H9 (cell line): Measurements from ENCODE around the gene LIN9. TPM values are rescaled to one million over a fixed set of nuclear protein-coding genes. Genes with fewer than 3 reads are reported as not detected.

ENCODE experiments used
- DNase-seq: peaks from one replicate; pipeline ENCODE4 v3.0.0-alpha.2; 2017
- H2AFZ ChIP-seq: one replicate; pipeline ENCODE4 v1.6.1; 2013; ENCODE audit warnings: mild to moderate bottlenecking, low read length, control low read depth, moderate library complexity
- H2AK5ac ChIP-seq: 2 replicates; pipeline ENCODE4 v1.6.1; 2013; ENCODE audit warnings: low read length, control low read depth, mixed read lengths; ENCODE audit not compliant: insufficient read length
- H2BK120ac ChIP-seq: one replicate; pipeline ENCODE4 v1.6.1; 2013; ENCODE audit warnings: low read depth, mild to moderate bottlenecking, low read length, control low read depth, inconsistent platforms; ENCODE audit not compliant: poor library complexity, severe bottlenecking
- H2BK12ac ChIP-seq: 2 replicates; pipeline ENCODE4 v1.6.1; 2013; ENCODE audit warnings: low read length, control low read depth, mixed read lengths, low read depth; ENCODE audit not compliant: insufficient read length
- H2BK15ac ChIP-seq: 2 replicates; pipeline ENCODE4 v1.6.1; 2013; ENCODE audit warnings: low read depth, low read length, control low read depth
- H2BK20ac ChIP-seq: one replicate; pipeline ENCODE4 v1.6.1; 2013; ENCODE audit warnings: low read depth, mild to moderate bottlenecking, low read length, control low read depth, inconsistent platforms; ENCODE audit not compliant: poor library complexity, severe bottlenecking
- H2BK5ac ChIP-seq: 2 replicates; pipeline ENCODE4 v1.6.1; 2013; ENCODE audit warnings: low read length, control low read depth, mixed read lengths; ENCODE audit not compliant: insufficient read length
- H3K14ac ChIP-seq: 2 replicates; pipeline ENCODE4 v1.6.1; 2013; ENCODE audit warnings: low read length, control low read depth; ENCODE audit not compliant: insufficient read depth
- H3K18ac ChIP-seq: 2 replicates; pipeline ENCODE4 v1.6.1; 2013; ENCODE audit warnings: low read depth, mild to moderate bottlenecking, mixed read lengths, low read length, control low read depth; ENCODE audit not compliant: insufficient read length
- H3K23ac ChIP-seq: 2 replicates; pipeline ENCODE4 v1.6.1; 2013; ENCODE audit warnings: low read length, control low read depth, mixed read lengths, low read depth; ENCODE audit not compliant: insufficient read length
- H3K23me2 ChIP-seq: 2 replicates; pipeline ENCODE4 v1.6.1; 2013; ENCODE audit warnings: low read depth, mild to moderate bottlenecking, mixed read lengths, low read length, control low read depth; ENCODE audit not compliant: insufficient read length, poor library complexity, severe bottlenecking
- H3K27ac ChIP-seq: 2 replicates; pipeline ENCODE4 v1.5.1; 2013; ENCODE audit warnings: low read length, control low read depth, mixed read lengths, low read depth; ENCODE audit not compliant: insufficient read length
- H3K27me3 ChIP-seq: 2 replicates; pipeline ENCODE4 v1.6.1; 2013; ENCODE audit warnings: low read length, control low read depth, inconsistent platforms; ENCODE audit not compliant: insufficient read depth
- H3K4ac ChIP-seq: 2 replicates; pipeline ENCODE4 v1.6.1; 2013; ENCODE audit warnings: low read depth, mild to moderate bottlenecking, control low read depth, inconsistent platforms, low read length, moderate library complexity
- H3K4me1 ChIP-seq: 2 replicates; pipeline ENCODE4 v1.6.1; 2013; ENCODE audit warnings: low read length, control low read depth, inconsistent platforms; ENCODE audit not compliant: insufficient read depth
- H3K4me2 ChIP-seq: 2 replicates; pipeline ENCODE4 v1.6.1; 2013; ENCODE audit warnings: low read length, control low read depth, mixed read lengths; ENCODE audit not compliant: insufficient read length, insufficient read depth
- H3K56ac ChIP-seq: 2 replicates; pipeline ENCODE4 v1.6.1; 2013; ENCODE audit warnings: low read depth, mild to moderate bottlenecking, mixed read lengths, low read length, control low read depth; ENCODE audit not compliant: insufficient read length
- H3K79me1 ChIP-seq: 2 replicates; pipeline ENCODE4 v1.6.1; 2013; ENCODE audit warnings: low read depth, mild to moderate bottlenecking, moderate library complexity, low read length, control low read depth, inconsistent platforms; ENCODE audit not compliant: insufficient read depth, poor library complexity, severe bottlenecking
- H3K79me2 ChIP-seq: 2 replicates; pipeline ENCODE4 v1.6.1; 2013; ENCODE audit warnings: low read length, control low read depth, inconsistent platforms; ENCODE audit not compliant: insufficient read depth
- H3K9ac ChIP-seq: 2 replicates; pipeline ENCODE4 v1.6.1; 2013; ENCODE audit warnings: low read length, control low read depth, mixed read lengths; ENCODE audit not compliant: insufficient read length; ENCODE audit errors: extremely low read depth
- H3K9me3 ChIP-seq: one replicate; pipeline ENCODE4 v1.6.1; 2013; ENCODE audit warnings: low read depth, low read length, inconsistent platforms; ENCODE audit not compliant: control insufficient read depth
- H3T11ph ChIP-seq: one replicate; pipeline ENCODE4 v1.6.1; 2013; ENCODE audit warnings: mild to moderate bottlenecking, low read length, control low read depth, inconsistent platforms
- H4K20me1 ChIP-seq: one replicate; pipeline ENCODE4 v1.6.1; 2013; ENCODE audit not compliant: control insufficient read depth, insufficient read length, insufficient read depth
- H4K5ac ChIP-seq: 2 replicates; pipeline ENCODE4 v1.6.1; 2013; ENCODE audit warnings: low read depth, mild to moderate bottlenecking, mixed read lengths, low read length, control low read depth; ENCODE audit not compliant: insufficient read length
- H4K8ac ChIP-seq: replicated peaks from 2 replicates; pipeline ENCODE4 v1.6.1; 2013; ENCODE audit warnings: low read length, control low read depth, mixed read lengths, low read depth; ENCODE audit not compliant: insufficient read length
- H4K91ac ChIP-seq: 2 replicates; pipeline ENCODE4 v1.6.1; 2013; ENCODE audit warnings: low read depth, mild to moderate bottlenecking, moderate library complexity, mixed read lengths, low read length, control low read depth; ENCODE audit not compliant: insufficient read length
- H3K27ac Mint-ChIP-seq, 3 experiments: 2 replicates in 2 of 3; 3 replicates in 1 of 3; pipeline ENCODE4 v1.8.0; 2020 to 2021; ENCODE audit warnings: mixed read lengths in 3 of 3, mild to moderate bottlenecking in 1 of 3, moderate library complexity in 1 of 3
- H3K27me3 Mint-ChIP-seq: 2 replicates; pipeline ENCODE4 v1.8.0; 2021; ENCODE audit warnings: low read depth, mild to moderate bottlenecking, moderate library complexity, mixed read lengths
- H3K36me3 Mint-ChIP-seq, 3 experiments: 2 replicates in 2 of 3; 3 replicates in 1 of 3; pipeline ENCODE4 v1.8.0; 2020 to 2021; ENCODE audit warnings: low read depth in 3 of 3, mixed read lengths in 3 of 3; ENCODE audit not compliant: insufficient read depth in 1 of 3
- H3K4me1 Mint-ChIP-seq, 2 experiments: 2 replicates each; pipeline ENCODE4 v1.8.0; 2020; ENCODE audit warnings: mixed read lengths in 2 of 2
- H3K4me3 Mint-ChIP-seq, 2 experiments: 2 replicates in 1 of 2; 3 replicates in 1 of 2; pipeline ENCODE4 v1.8.0; 2020 to 2021; ENCODE audit warnings: mild to moderate bottlenecking in 2 of 2, mixed read lengths in 2 of 2, moderate library complexity in 1 of 2
- H3K9me3 Mint-ChIP-seq, 2 experiments: 2 replicates in 1 of 2; 3 replicates in 1 of 2; pipeline ENCODE4 v1.8.0; 2020; ENCODE audit warnings: mild to moderate bottlenecking in 2 of 2, mixed read lengths in 2 of 2, moderate library complexity in 1 of 2
- CTCF ChIP-seq: fragments of 200-600 bp; sonication (generic); conservative IDR thresholded peaks from 3 replicates; pipeline ENCODE4 v1.8.0; 2021; ENCODE audit warnings: antibody characterized with exemption, mild to moderate bottlenecking
- WGBS: extraction: QIAGEN DNeasy Blood & Tissue Kit; methylation state at CpG from one replicate; pipeline ENCODE4 v1.1.7; 2013; ENCODE audit warnings: missing lambda C conversion rate, low lambda C conversion rate, mixed read lengths; ENCODE audit not compliant: insufficient read length; ENCODE audit errors: extremely low coverage; 5-methylcytosine and 5-hydroxymethylcytosine counted together
- total RNA-seq: library from RNA; stranded (reverse); gene quantifications from 2 replicates; pipeline ENCODE4 v1.2.1, GENCODE V29; 2021

The LIN9 gene
- total RNA-seq, 1 experiment from 2014 or later = 9.5 TPM

- Histone ChIP-seq H3K23me2 (peaks cover 11% of the 10 kb centered on the region), H3K79me2 (peaks cover 6% of the 10 kb centered on the region; the same call in 1 of the 2 replicates), H3K4me1 (peaks cover 8% of the 10 kb centered on the region; the same call in 1 of the 2 replicates), H3K23ac (peak overlapping the region; percentile 86), H2AFZ (no peak overlapping the region), H3K9me3 (no peaks in the 10 kb centered on the region), H2BK12ac (no peak overlapping the region), H3K79me1 (peaks cover 9% of the 10 kb centered on the region), H3K18ac (peak overlapping the region; percentile 40), H3K9ac (peak overlapping the region; percentile 94), H2BK5ac (no peak overlapping the region), H3K14ac (peak overlapping the region; percentile 50; the same call in 1 of the 2 replicates), H3K27ac (no peak overlapping the region), H4K8ac (no peak overlapping the region), H4K5ac (no peak overlapping the region), H2BK15ac (no peak overlapping the region), H4K20me1 (no peaks in the 10 kb centered on the region), H3K56ac (no peak overlapping the region), H2AK5ac (no peak overlapping the region), H3K27me3 (no peaks in the 10 kb centered on the region; the same call in 1 of the 2 replicates), H2BK120ac (peak overlapping the region; percentile 40), H2BK20ac (no peak overlapping the region), H4K91ac (peak overlapping the region; percentile 91), H3K4me2 (peak overlapping the region; percentile 99), H3K4ac (no peak overlapping the region; the same call in 1 of the 2 replicates), H3T11ph (no peak overlapping the region)
- H3K27me3 Mint-ChIP-seq = peaks cover 21% of the 10 kb centered on the region
- peaks cover 0 to 2% (median 0%) of the 10 kb centered on the region in 3 experiments; a peak in 2 of 7 replicates for H3K36me3 Mint-ChIP-seq
- no peak for TF ChIP-seq CTCF
- no peaks in the 10 kb centered on the region for H3K9me3 Mint-ChIP-seq
- no peak for DNase-seq
- no CpG with 5 or more reads among the region's 14 CpGs for WGBS
- peak overlapping the region; percentile 88 to 93 for H3K4me3 Mint-ChIP-seq
- H3K27ac Mint-ChIP-seq = peak overlapping the region in 2 of 3 experiments; percentile 87 to 96; a peak in 4 of 7 replicates
- H3K4me1 Mint-ChIP-seq = peaks cover 37% of the 10 kb centered on the region in 2 experiments
Observed at GRCh38 chr1:226308166-226308722, 720 bp downstream of the LIN9 start.
